Fibroblast of pulmonary artery (primary cell): ENCODE data around the gene GID4.

ENCODE experiments used
- DNase-seq: peaks from one replicate; pipeline ENCODE4 v3.0.0-alpha.2; 2010; ENCODE audit warnings: low read depth
- H3K4me3 ChIP-seq: replicated peaks from 2 replicates; pipeline ENCODE4 v1.5.1; 2011; ENCODE audit warnings: low read depth, mild to moderate bottlenecking, control low read depth, low read length, moderate library complexity
- TF ChIP-seq, protein P1 (sequence below): IDR thresholded peaks from 2 replicates; pipeline ENCODE4 v1.5.1; 2011; ENCODE audit warnings: mild to moderate bottlenecking, control low read depth, low read length, inconsistent platforms; ENCODE audit errors: missing control alignments

The GID4 gene

DNA sequence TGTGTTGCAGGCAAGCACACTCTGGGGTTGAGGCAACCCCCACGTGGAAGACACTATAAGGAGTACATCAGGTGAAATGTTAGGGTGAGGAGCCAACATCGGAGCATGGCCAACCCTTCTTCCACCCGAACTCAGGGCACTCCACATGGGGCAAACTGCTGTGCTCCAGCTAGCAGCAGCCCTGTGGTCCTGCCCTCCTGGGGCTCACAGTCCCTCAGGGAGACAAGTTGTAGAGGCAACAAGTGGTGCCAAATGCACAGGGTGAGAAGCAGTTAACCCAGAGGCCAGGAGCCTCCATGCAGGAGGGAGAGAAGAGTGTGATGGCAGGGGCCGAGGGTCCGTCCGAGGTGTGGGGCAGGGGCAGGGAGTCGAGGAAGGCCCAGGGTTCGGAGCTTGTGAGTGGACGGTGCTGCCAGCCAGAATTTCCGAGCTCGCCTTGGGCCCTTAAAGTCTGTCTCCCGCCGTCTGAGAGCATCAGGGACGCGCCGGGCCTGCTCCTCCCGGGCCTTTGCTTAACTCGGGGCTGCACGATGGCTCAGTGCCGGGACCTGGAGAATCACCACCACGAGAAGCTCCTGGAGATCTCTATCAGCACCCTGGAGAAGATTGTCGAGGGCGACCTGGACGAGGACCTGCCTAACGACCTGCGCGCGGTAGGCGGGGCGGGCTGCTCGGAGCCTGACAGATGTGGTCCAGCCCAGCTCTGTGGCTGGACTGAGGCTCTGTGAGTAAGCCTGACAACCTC, 32.5 kb upstream of the GID4 start:
- TF ChIP-seq, protein P1, sequence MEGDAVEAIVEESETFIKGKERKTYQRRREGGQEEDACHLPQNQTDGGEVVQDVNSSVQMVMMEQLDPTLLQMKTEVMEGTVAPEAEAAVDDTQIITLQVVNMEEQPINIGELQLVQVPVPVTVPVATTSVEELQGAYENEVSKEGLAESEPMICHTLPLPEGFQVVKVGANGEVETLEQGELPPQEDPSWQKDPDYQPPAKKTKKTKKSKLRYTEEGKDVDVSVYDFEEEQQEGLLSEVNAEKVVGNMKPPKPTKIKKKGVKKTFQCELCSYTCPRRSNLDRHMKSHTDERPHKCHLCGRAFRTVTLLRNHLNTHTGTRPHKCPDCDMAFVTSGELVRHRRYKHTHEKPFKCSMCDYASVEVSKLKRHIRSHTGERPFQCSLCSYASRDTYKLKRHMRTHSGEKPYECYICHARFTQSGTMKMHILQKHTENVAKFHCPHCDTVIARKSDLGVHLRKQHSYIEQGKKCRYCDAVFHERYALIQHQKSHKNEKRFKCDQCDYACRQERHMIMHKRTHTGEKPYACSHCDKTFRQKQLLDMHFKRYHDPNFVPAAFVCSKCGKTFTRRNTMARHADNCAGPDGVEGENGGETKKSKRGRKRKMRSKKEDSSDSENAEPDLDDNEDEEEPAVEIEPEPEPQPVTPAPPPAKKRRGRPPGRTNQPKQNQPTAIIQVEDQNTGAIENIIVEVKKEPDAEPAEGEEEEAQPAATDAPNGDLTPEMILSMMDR: no peak
- no peak for DNase-seq
- H3K4me3 ChIP-seq: no peak overlapping the region

DNA sequence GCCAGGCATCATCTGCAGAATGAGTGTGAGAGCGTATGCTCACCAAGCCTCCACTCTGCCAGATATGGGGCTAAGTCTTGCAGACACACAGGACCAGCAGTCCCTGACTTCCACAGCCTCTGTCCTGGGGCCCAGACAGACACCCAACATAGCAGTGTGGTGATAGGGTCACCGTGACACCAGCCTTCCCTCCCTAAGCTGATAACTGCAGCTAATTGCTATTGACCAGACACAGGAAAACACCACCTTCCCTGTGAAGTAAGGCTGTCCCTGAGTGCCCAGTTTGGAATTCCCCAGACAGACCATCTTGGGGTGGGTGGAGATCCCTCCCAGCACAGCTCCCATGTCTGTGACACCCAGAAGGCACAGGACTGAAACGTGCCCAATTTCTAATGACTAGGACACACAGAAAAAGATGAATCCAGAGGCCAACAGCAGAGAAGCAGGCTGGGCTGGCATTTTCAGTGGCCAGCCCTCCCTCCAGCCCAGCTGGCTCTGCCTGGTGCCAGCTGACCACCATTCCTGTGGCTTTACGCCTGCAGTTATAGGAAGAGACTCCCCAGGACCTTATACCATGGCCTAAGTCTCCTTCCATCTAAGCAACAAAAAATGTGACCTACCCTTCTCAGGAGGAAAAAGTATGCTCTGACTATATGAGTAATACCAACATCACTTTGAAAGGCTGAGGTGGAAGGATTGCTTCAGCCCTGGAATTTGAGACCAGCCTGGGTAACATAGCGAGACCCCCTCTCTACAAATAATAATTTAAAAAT, 30.5 kb upstream of the GID4 start:
- no peak for DNase-seq
- no peak overlapping the region for H3K4me3 ChIP-seq
- TF ChIP-seq, protein P1: no peak

DNA sequence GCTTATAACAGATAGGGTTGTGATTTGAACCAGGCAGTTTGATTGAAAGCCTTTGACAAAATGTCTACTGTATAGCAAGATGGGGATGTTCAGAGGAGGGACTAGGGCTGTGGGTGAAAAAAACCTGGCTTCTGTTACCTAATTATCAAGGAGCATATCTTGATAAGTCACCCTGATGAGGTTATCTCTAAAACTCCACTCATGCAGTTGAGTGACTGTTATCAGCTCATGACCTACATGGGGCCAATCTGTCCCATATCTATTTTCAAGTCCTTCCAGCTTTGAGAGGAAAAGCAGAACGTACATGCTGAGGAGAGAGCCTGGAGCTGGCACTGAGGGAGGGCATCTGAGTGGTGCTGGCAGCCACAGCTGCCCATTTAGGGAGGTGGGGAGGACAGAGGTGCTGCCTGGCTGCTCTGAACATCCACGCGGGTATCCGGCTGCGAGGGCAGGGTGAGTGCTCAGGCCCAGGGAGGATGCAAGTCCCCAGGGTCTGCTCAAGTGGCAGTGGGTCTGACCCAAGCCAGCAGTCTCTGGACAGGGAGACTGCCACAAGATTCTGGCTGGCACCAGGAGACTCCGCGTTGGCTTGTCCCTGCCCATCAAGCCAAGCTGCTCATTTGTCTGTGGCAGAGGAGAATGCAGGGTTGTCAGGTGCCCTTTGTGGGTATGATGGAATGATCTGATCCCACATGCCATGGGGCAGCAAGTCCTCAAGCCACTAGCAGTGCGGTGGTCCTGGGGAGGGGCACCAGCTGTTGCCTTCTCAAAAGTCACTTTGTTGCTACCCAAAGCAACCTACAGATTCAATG, 29.4 kb upstream of the GID4 start:
- TF ChIP-seq, protein P1: no peak
- no peak for DNase-seq
- no peak overlapping the region for H3K4me3 ChIP-seq

DNA sequence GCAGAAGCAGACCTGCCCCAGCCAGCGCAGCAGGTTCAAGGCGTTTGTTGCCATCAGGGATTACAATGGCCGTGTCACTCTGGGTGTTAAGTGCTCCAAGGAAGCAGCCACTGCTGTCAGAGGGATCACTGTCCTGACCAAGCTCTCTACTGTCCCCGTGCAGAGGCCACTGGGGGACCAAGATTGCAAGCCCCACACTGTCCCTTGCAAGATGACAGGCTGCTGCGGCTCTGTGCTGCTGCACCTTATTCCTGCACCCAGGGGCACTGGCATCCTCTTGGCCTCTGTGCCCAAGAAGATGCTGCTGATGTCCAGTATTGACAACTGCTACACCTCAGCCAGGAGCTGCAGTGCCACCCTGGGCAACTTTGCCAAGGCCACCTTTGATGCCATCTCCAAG, 27.9 kb upstream of the GID4 start:
- TF ChIP-seq, protein P1: no peak
- DNase-seq: no peak
- no peak overlapping the region for H3K4me3 ChIP-seq

DNA sequence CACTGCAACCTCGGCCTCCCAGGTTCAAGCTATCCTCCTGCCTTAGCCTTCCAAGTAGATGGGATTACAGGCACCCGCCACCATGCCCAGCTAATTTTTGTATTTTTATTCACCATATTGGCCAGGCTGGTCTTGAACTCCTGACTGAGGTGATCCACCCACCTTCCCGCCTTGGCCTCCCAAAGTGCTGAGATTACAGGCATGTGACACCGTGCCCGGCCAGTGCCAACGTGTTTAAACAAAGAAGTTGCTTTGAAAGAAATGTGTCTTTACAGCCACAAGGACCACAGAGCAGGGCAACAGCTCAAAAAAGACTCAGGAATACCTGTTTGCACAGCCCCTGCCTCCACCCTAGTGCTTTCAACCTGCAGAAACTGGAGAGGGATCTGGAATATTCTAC, 25.2 kb upstream of the GID4 start:
- no peak for DNase-seq
- TF ChIP-seq, protein P1: no peak

DNA sequence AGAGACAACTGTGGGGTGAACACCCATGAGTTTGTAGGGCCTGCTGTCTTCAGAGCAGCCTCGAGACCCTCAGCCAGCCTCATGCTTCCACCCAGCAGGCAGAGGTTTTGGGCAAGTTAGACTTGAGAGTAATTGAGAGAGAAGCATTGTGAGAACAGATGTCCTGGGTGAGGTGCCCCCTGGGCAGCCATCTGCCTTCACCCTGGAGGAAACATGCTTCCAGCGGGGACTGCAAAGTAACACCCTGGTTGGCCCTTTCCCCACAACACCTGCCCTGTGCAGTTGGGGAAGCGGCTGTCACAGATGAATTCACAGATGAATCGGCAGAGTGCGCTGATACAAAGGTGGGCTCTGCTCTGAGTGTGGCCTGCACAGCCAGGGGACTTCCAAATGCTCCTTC, 23.6 kb upstream of the GID4 start:
- no peak for DNase-seq
- H3K4me3 ChIP-seq: no peak overlapping the region
- TF ChIP-seq, protein P1: no peak

More for the DNA sequence above, 25.2 kb upstream of the GID4 start:
- no peak overlapping the region for H3K4me3 ChIP-seq
